Measurements from ENCODE around the gene LIM2. TPM values are rescaled to one million over a fixed set of nuclear protein-coding genes. Genes with fewer than 3 reads are reported as not detected.

Gene LIM2
- total RNA-seq, 1 donor from 2014 or later = not detected

DNA sequence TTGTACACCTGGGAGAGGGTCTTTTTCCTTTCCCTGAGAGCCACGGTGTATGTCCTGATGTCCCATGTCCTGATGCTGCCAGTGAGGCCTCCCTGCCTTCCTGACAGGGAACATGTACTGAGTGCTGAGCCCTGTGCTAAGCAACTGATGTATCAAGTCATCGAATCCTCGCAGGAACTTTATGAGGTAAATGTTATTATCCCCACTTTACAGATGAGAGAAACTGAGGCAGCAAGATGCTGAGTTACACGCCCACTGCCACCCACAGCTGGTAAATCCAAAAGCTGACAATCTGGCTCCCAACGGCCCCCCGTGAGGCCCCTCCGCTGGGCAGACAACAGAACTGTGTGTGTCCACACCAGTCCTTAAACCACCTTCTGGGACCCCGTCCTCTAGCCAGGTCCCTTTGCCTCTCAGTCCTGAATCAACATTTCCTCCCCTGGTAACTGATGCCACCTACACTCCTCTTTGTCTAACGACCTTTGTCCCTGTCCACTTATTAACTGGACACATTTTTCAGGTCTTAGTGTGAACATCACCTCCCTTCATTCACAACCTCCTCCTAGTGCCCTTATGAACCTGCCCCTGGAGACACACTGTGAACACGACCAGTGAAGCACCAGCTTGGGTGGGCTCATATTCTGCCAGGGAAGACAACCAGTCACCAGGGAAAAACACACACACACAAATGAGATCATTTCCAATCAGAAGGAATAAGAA, 40.4 kb downstream of the LIM2 start:
- Histone ChIP-seq H3K36me3 (peaks cover 41% of the 10 kb centered on the region), H3K9me3 (no peaks in the 10 kb centered on the region), H3K27ac (no peak overlapping the region), H3K4me1 (no peaks in the 10 kb centered on the region), H3K4me3 (no peak overlapping the region), H3K27me3 (no peaks in the 10 kb centered on the region)
- DNase-seq (no peak), ATAC-seq (no peak)
- intact Hi-C loops (cut with DNase I) = no loop called here
- TF ChIP-seq, protein P1, sequence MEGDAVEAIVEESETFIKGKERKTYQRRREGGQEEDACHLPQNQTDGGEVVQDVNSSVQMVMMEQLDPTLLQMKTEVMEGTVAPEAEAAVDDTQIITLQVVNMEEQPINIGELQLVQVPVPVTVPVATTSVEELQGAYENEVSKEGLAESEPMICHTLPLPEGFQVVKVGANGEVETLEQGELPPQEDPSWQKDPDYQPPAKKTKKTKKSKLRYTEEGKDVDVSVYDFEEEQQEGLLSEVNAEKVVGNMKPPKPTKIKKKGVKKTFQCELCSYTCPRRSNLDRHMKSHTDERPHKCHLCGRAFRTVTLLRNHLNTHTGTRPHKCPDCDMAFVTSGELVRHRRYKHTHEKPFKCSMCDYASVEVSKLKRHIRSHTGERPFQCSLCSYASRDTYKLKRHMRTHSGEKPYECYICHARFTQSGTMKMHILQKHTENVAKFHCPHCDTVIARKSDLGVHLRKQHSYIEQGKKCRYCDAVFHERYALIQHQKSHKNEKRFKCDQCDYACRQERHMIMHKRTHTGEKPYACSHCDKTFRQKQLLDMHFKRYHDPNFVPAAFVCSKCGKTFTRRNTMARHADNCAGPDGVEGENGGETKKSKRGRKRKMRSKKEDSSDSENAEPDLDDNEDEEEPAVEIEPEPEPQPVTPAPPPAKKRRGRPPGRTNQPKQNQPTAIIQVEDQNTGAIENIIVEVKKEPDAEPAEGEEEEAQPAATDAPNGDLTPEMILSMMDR (IDR thresholded peaks at IDR 0.05) = no peak

DNA sequence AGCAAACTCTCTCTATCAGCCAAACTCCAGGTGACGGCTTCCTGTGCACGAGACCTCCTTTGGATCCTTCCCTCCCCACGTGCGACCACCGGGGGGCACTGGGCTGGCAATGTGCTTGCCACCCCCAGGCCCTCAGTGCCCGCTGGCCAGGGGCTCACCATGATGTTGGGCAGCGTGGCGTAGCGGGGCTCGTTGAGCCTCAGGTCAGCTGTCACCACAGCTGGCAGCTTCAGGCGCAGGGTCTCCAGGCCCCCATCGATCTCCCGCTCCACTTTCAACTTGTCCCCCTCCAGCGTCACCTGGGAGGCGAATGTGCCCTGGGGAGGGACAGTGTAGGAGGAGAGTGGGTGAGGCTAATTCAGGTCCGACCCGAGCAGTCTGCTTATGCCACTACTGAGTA, 41.0 kb downstream of the LIM2 start:
- H3K27me3 ChIP-seq = no peaks in the 10 kb centered on the region
- no peak overlapping the region for H3K27ac ChIP-seq
- no peak overlapping the region for H3K4me3 ChIP-seq
- ATAC-seq = no peak
- no peaks in the 10 kb centered on the region for H3K9me3 ChIP-seq
- peaks cover 35% of the 10 kb centered on the region for H3K36me3 ChIP-seq
- TF ChIP-seq, protein P1 (IDR thresholded peaks at IDR 0.05) = no peak
- intact Hi-C loops (cut with DNase I) = no loop called here
- DNase-seq = no peak
- no peaks in the 10 kb centered on the region for H3K4me1 ChIP-seq

DNA sequence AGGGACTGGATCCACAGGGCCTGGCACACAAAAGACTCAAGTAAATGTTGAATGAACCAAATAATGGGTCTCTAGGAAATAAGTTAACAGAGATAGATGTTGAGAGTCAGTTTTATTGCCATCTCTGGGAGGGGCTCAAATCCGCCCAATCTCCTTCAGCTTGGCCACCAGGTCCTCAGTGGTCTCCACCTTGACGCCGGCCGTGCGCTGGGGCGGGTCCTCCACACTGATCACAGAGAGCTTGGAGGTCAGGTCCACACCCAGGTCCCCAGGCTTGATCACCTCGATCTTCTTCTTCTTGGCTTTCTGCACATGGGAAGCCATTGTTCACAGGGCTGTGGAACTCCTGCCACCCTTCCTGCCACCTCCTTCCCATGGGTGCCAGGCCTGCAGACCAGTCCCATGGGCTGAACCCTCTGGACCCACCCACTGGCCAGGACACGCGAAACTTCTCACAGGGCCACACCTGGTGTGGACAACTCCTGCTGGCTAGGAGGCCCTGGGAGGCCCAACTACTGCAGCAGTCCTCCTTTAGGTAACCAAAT, 42.6 kb downstream of the LIM2 start:
- no peaks in the 10 kb centered on the region for H3K27me3 ChIP-seq
- no peak overlapping the region for H3K27ac ChIP-seq
- DNase-seq (no peak), ATAC-seq (no peak)
- no peaks in the 10 kb centered on the region for H3K4me1 ChIP-seq
- peaks cover 21% of the 10 kb centered on the region for H3K36me3 ChIP-seq
- intact Hi-C loops (cut with DNase I) = no loop called here
- H3K9me3 ChIP-seq = no peaks in the 10 kb centered on the region
- TF ChIP-seq, protein P1 (IDR thresholded peaks at IDR 0.05) = no peak
- H3K4me3 ChIP-seq = no peak overlapping the region

GRCh38 chr19:51342631-51343569, 44.9 kb downstream of the LIM2 start:
- no peak overlapping the region for H3K4me3 ChIP-seq
- DNase-seq = no peak
- no peak for ATAC-seq
- peaks cover 11% of the 10 kb centered on the region for H3K4me1 ChIP-seq
- H3K9me3 ChIP-seq = no peaks in the 10 kb centered on the region
- no peaks in the 10 kb centered on the region for H3K27me3 ChIP-seq
- H3K27ac ChIP-seq = no peak overlapping the region
- intact Hi-C loops (cut with DNase I) = no loop called here
- H3K36me3 ChIP-seq = peaks cover 5% of the 10 kb centered on the region
- TF ChIP-seq, protein P1 (IDR thresholded peaks at IDR 0.05) = no peak

GRCh38 chr19:51341976-51342580, 45.7 kb downstream of the LIM2 start, which contains the start of gene VSIG10L:
TSS of gene VSIG10L (minus strand) at chr19:51342139. CDS start at chr19:51342124, 15 bp downstream.
- Histone ChIP-seq H3K36me3 (peaks cover 5% of the 10 kb centered on the region), H3K27ac (no peak within 1 kb of the TSS), H3K4me1 (peaks cover 11% of the 10 kb centered on the region), H3K4me3 (no peak within 1 kb of the TSS), H3K9me3 (no peaks in the 10 kb centered on the region), H3K27me3 (no peaks in the 10 kb centered on the region)
- TF ChIP-seq, protein P1 (IDR thresholded peaks at IDR 0.05) = no peak
- ATAC-seq = no peak
- intact Hi-C loops (cut with DNase I) = no loop called here
- DNase-seq = no peak
